Transverse colon (tissue), 3 donors: ENCODE data around the gene TSC22D3.

Experiments used
- EP300 ChIP-seq: sonication (generic); formaldehyde crosslinking; IDR thresholded peaks from one replicate; pipeline ENCODE4 v1.6.1; 2017; ENCODE audit warnings: antibody characterized with exemption, low read depth
- POLR2A ChIP-seq: fragments of 450-650 bp; IDR thresholded peaks from one replicate; pipeline ENCODE4 v1.6.1; 2016; ENCODE audit warnings: antibody characterized with exemption, mild to moderate bottlenecking, moderate library complexity
- TF ChIP-seq, protein P1 (sequence below), 5 experiments: fragments of 200-600 bp in 3 of 5; fragments of 450-650 bp in 2 of 5; sonication (generic) in 3 of 5; IDR thresholded peaks; 1 replicate in 2 of 5; 2 replicates in 3 of 5; pipeline ENCODE4 v1.5.1; 2016 to 2017; ENCODE audit warnings: antibody characterized with exemption in 5 of 5, inconsistent platforms in 3 of 5, mild to moderate bottlenecking in 2 of 5, moderate library complexity in 1 of 5

GRCh38 chrX:107673933-107674479 is 101.6 kb downstream of the TSC22D3 start:
- TF ChIP-seq, protein P1, sequence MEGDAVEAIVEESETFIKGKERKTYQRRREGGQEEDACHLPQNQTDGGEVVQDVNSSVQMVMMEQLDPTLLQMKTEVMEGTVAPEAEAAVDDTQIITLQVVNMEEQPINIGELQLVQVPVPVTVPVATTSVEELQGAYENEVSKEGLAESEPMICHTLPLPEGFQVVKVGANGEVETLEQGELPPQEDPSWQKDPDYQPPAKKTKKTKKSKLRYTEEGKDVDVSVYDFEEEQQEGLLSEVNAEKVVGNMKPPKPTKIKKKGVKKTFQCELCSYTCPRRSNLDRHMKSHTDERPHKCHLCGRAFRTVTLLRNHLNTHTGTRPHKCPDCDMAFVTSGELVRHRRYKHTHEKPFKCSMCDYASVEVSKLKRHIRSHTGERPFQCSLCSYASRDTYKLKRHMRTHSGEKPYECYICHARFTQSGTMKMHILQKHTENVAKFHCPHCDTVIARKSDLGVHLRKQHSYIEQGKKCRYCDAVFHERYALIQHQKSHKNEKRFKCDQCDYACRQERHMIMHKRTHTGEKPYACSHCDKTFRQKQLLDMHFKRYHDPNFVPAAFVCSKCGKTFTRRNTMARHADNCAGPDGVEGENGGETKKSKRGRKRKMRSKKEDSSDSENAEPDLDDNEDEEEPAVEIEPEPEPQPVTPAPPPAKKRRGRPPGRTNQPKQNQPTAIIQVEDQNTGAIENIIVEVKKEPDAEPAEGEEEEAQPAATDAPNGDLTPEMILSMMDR (IDR thresholded peaks at IDR 0.05) = peak in 1 of 5 experiments; percentile 23
- TF ChIP-seq POLR2A (peak; percentile 31), EP300 (peak; percentile 97)
